HG03139 (cell line): Measurements from ENCODE around the gene TESK2.
"Not testable (repeated sequence)": the region's sequence is repeated elsewhere in the genome, so short reads cannot be mapped to it uniquely, and the experiment has no call there.

ENCODE experiments used
- ATAC-seq: cut with Tn5 transposase; IDR thresholded peaks from one replicate; pipeline ENCODE4 v1.9.1; 2021; ENCODE audit not compliant: unreplicated experiment

Gene TESK2

DNA sequence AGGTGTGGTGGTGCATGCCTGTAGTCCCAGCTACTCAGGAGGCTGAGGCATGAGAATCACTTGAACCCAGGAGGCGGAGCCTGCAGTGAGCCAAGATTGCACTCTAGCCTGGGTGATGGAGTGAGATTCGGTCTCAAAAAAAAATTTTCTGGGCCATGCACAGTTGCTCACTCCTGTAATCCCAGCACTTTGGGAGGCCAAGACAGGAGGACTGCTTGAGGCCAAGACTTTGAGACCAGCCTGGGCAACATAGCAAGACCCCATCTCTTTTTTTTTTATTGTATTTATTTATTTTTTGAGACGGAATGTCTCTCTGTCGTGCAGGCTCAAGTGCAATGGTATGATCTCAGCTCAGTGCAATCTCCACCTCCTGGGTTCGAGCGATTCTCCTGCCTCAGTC is 16.8 kb downstream of the TESK2 start:
- ATAC-seq, result not testable (repeated sequence)

DNA sequence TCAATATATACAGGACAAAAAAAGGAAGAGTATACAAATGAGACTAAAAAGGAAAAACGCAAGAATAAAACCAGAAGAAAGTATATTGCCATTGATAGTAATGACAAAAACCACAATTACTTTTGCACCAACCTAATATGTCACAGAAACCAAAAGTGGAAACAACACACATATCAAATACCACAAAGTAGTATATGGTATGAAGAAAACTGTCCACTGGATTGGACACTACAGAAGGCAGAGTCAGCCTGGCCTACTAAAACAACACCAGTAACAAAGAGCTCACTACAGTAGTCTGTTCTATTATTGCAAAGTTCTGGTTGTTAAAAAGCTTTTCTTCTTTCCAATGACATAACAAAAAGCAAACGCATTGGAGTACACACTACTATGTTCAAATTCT is 17.7 kb downstream of the TESK2 start:
- no peak for ATAC-seq

DNA sequence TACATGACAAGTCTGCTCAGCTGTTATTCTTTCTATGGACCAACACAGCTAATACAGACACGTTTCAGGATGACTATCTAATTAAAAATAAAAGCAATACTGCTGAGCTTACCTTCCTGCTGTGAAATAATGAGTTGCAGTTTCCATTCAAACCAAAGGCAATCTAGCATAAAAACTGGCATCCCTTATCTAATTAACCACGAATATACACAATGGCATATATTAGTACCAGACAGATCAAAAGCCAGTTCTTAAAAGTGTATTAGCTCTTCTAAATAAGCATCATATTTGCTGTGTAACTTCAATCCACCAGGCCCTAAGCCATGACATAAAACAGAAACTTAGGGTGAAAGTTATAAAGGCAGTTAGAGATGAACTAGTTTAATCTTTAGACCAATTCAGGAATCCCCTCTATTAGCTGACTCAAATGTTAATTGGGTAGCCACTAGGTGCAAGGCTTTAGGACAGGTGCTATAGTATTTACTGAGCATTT is 20.6 kb downstream of the TESK2 start:
- peak; percentile 35 for ATAC-seq

DNA sequence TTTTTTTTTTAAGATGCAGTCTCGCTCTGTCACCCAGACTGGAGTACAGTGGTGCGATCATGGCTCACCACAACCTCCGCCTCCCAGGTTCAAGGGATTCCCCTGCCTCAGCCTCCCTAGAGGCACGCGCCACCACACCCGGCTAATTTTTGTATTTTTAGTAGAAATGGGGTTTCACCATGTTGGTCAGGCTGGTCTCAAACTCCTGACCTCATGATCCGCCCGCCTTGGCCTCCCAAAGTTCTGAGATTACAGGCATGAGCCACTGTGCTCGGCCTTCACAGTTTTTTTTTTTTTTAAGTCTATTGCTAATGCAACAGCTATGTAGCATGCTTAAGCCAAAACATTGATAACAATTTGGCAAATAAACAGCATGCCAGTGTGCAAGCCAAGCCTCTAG is 23.6 kb downstream of the TESK2 start:
- not testable (repeated sequence) for ATAC-seq

DNA sequence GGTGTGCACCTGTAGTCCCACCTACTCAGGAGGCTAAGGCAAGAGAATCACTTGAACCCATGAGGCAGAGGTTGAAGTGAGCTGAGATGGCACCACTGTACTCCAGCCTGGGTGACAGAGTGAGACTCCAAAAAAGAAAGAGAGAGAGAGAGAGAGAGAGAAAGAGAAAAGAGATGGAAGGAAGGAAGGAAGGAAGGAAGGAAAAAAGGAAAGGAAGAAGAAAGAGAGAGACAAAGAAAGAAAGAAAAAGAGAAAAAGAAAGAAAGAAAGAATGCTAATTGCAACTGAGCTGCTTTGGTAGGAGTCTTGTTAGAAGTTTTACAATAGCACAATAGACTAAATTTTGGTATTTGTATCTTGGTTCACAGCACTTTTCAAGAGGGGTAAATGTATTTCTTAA is 25.7 kb downstream of the TESK2 start:
- no peak for ATAC-seq

DNA sequence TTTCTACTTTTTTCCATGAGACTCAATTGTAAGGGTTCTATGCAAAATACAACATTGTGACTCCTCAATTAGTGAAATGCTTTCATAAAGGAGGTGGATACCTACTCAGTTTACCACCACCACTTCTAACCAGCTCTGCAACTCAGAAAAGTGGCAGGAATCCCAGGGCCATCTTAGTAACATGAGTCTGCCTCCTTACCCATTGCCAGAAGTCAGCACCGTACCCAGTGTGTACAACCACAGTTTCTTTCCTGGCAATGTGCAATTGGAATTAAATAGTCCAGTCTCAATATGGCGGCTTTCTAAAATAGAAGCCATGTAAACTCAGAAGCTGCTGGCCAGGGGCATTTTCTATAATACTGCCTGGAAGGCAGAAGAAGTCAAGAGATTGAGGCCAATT is 32.1 kb downstream of the TESK2 start:
- ATAC-seq, result no peak

DNA sequence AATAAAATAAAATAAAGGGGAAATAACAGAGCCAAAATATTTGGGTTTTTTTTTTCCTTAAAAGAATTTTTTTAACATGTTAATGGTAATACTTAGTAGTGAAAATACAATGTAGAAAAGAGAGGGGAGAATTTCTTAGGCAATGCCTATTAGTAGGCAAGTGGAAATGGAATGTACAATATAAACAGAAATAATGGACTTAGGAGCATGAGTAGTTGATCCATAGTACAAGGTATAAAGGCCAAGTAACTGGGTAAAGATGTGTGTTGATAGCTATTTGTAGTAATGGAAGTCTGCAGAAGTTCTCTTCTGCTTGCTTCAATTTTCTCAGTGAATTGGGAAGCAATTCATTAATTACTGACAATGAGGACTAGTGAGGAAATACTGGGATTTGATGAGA is 34.4 kb downstream of the TESK2 start:
- ATAC-seq, result no peak

DNA sequence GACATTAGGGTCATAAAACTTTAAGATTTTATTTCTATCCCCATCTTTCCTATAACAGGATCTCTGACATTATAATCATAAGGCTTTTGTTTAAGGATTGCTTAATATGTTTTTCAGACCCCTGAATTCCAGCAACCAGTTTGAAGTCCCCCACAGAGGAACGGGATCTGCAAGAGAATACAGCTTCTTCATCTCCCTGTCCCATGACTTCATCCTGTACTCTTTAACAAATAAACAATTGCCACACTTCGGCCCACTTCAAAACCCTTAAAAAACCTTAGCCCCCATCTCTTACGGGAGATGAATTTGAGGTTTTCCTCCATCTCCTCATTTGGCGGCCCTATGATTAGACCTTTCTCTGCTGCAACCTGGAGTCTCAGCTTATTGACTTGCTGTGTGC is 35.8 kb downstream of the TESK2 start:
- no peak for ATAC-seq

DNA sequence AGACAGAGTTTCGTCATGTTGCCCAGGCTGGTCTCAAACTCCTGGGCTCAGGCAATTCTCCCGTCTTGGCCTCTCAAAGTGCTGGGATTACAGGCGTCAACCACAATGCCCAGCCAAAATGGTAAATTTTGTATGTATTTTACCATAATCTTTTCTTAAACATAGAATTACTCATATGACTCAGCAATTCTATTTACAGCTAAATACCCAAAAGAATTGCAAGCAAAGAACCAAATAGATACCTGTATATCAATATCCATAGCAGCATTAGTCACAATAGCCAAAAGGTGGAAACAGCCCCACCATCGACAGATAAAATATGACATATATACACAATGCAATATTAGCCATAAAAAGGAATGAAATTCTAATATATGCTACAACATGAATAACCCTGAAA is 36.5 kb downstream of the TESK2 start:
- ATAC-seq, result no peak

DNA sequence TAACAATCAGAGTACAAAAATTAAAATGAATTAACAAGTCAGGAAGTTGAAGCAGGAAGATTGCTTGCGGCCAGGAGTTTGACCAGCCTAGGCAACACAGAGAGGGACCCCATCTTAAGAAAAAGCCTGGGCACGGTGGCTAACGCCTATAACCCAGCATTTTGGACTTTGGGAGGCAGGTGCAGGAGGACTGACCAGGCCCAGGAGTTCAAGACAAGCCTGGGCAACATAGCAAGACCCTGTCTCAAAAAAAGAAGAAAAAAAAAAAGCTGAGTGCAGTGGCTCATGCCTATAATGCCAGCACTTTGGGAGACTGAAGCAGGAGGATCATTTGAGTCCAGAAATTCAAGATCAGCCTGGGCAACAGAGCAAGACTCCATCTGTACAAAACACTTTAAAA is 38.5 kb downstream of the TESK2 start:
- ATAC-seq, result no peak

DNA sequence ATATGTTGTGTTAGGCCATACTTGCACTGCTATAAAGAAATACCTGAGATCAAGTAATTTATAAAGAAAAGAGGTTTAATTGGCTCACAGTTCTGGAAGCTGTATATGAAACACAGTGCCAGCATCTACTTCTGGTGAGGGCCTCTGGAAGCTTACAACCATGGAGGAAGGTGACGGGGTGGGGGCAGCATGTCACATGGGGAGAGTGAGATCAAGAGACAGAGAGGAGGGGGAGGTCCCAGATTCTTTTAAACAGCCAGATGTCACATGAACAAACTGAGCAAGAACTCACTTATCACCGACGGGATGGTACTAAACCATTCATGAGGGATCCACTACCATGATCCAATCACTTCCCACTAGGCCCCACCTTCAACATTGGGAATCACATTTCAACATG is 42.6 kb downstream of the TESK2 start:
- ATAC-seq, result no peak

DNA sequence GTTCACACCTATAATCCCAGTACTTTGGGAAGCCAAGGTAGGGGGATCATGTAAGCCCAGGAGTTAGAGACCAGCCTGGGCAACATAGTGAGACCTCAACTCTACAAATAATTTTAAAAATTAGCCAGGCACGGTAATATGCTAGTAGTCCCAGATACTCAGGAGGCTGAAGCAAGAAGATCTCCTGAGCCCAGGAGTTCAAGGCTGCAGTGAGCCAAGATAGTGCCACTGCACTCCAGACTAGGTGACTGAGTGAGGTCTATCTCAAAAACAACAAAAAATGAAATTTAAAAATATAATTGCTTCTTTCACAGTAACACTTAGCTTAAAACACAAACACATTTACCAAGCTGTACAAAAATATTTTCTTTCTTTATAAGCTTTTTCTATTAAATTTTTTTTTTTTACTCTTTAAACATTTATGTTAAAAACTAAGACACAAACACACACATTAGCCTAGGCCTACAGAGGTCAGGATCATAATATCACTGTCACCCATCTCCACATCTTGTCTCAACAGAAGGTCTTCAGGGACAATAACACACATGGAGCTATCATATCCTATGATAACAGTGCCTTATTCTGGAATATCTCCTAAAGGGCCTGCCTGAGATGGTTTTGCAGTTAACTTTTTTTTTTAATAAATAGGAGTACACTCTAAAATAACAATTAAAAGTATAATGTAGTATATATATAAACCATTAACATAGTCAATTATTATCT is 43.9 kb downstream of the TESK2 start:
- ATAC-seq, result no peak

DNA sequence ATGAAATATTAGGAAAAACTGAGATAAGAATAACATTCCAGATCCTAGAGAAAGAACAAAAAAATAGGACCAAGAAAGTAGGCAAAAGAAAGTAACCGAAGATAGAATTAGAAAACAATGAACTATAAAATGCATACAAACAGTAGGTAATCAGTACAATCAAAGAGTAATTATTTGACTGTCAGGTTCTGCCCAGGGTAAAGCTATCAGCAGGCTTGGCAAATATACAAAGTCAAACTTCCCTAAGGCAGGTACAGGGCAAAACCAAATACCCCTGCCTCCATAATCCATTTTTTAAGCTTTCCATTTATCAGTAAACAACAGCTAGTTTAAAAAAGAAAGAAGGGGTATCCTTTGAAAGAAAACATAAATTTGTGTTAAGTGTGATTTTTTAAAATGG is 44.4 kb downstream of the TESK2 start:
- no peak for ATAC-seq

DNA sequence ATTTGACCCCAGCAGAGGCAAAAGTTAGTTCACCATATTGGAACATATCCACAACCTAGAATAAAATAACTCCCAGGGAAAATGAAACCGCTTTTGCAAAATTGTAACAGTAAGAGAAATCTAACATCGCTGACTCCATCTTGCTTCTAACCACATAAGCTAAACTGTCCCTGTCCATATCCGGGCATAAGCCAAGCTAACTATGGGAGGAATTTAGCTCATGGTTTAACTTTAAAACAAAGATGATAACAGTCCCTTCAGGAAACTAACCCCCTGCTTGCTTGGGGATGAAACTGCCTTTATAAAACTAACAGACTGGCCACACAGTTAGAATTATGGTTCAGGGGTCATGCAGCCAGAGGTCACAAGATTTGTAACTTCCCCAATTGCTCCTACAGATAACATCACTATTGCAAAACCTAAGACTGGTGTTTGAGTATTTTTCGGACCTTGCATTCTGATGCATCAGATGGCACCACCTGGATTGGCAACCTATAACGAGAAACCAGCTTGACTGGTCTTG is 46.3 kb downstream of the TESK2 start:
- no peak for ATAC-seq

DNA sequence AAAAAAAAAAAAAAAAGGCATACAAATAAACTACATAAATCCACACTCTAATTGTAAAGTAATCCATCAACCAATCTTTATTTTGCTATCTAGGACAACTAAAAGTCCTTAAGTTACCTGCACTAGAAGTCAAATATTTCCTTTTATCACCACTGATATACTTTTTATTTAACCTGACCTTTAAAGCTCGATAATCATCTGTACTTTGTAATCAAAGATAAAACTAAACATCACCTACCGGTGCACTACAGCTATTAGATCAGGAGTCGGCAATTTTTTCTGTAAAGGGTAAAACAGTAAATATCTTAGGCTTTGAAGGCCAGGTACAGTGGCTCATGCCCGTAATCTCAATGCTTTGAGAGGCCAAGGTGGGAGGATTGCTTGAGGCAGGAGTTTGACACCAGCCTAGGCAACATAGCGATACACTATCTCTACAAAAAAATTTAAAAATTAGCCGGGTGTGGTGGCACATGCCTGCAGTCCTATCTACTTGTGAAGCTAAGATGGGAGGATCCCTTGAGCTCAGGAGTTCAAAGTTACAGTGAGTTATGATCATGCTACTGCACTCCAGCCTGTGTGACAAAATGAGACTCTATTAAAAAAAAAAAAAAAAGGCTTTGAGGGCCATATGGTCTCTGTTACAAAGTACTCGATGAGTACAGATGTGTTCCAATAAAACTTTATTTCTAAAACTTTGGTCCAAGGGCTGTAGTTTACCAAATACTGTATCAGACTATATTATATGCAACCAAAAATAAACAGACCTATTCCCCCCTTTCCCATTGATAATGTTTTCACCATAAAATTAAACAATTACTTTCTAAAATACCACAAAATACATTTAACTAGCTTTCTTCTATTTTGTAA is 47.1 kb downstream of the TESK2 start:
- no peak for ATAC-seq

DNA sequence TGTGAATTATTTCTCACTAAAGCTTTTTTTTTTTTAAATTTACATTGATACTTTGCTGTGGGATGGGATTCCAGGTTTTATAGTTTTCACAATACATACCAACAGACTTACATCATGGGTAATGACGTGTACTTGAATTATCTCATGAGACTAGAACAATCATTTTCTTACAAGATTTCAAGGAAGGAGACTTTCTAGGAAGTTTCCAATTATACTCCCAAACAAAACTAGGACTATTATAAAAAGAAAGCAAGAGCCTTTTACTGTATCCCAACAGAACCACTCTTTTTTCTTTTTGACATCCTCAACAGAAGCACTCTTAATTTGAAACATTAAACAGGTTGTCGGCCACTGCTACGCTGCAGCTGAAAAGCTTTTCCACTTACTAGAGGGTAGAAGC is 48.7 kb downstream of the TESK2 start:
- no peak for ATAC-seq

DNA sequence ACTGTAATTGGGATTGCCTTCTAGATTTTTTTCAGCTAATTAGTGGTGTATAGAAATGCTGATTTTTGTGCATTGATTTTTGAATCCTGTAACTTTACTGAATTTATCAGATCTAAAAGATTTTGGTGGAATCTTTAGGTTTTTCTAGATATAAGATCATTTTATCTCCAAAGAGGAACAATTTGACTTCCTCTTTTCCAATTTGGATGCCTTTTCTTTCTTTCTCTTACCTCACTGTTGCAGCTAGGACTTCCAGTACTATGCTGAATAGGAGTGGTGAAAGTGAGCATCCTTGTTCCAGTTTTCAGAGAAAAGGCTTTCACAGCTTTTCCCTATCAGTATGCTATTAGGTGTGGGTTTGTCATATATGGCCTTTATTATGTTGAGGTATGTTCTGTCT is 53.6 kb downstream of the TESK2 start:
- no peak for ATAC-seq

DNA sequence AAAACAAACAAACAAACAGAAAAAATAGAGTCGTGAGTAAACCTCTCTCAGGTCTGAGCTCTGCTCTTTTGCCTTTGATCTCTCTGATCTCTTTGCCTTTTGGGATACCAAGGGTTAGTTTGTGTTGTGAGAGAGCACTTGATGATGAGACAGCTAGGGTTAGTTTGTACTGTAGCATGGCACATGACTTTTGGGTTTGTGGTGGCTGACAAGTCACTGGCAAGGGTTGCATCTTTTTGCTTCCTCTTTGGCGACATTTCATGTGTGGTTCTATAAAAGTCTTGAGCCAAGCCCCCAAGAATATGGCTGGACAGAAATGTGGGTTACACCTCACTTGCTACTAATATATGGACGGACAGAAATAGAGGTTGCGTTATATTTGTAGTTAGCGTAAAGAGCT is 60.5 kb downstream of the TESK2 start:
- ATAC-seq, result no peak

DNA sequence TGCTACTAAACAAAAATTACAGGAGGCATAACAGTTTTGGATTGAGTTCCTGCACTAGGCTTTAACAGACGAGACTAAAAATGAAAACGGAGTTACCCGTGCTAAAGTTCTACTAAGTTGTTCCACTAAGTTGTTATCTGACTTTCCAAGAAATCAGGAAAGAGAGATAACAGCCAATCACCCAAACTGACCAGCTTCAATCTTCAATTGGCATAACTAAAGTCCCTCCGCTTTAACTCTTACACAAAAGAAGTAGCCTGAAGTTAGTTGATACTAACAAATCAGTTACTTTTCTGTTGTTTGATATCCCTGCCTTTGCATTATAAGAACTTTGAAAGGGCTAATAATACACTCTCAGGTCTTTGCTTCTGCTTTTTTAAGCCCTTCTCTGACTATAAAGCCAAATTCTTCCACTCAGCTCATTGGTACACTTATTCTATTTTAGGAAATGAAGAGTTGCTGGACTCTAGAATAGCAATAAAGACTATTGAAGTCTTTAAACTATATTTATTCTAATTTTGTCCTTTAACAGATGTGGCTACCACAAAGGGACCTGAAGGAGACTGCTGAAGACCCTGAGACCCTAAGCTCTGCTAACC is 61.3 kb downstream of the TESK2 start:
- ATAC-seq, result no peak

DNA sequence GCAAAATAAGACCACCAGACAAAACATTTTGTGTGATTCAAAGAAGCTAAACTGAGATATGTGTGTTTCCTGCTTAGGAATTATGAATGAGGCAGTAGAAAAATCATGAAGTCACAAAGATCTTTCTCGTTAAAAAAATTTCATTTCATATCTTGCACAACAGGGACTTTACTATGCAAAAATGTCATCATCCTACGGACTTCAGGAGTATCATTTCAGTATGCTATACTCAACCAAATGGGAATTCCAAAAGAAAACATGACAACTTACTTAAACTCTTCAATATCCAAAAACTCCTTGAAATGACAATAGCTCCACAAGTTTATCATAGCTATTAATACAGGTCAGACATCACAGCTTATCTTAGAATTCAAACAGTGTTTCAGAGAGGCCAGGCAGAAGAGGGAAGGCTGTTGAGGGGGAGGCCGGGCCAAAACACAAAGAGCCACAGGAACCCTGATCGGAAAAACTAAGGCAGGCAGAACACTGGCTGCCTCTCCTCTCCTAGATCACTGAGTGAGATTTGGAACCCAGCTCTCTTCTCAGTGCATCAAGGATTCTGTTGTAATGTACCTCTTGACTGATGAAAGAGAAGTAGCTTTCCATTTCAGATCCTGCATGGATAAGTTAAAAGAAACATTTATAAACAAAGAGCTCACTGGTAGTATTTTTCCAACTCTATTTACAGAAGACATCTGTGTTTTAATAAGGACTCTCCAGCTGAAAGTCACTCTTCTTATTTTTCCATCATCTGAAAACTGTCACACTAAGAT is 66.9 kb downstream of the TESK2 start:
- ATAC-seq, result no peak

DNA sequence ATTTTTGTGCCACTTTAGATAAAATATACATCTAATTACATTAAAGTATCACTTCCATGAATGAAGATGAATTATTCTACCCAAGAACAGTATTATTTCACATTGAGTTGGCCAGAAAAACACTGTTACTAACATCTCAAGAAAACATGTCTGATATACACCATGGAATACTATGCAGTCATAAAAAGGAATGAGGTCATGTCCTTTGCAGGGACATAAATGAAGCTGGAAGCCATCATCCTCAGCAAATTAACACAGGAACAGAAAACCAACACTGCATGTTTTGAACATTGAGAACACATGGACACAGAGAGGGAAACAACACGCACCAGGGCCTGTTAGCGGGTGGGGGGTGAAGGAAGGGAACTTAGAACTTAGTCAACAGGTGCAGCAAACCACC is 69.0 kb downstream of the TESK2 start:
- no peak for ATAC-seq
